CD1c-positive myeloid dendritic cell (primary cell): ENCODE data around the gene CDK19.

Experiments used
- DNase-seq: peaks from one replicate; pipeline ENCODE4 v3.0.0-alpha.2; 2016; ENCODE audit errors: extremely low spot score

The CDK19 gene

GRCh38 chr6:110703010-110703905, 112.0 kb downstream of the CDK19 start:
- DNase-seq, result no peak

GRCh38 chr6:110699780-110700179, 115.5 kb downstream of the CDK19 start:
- no peak for DNase-seq

GRCh38 chr6:110693994-110694393, 121.3 kb downstream of the CDK19 start:
- DNase-seq, result no peak

GRCh38 chr6:110693296-110693695, 122.0 kb downstream of the CDK19 start:
- no peak for DNase-seq

GRCh38 chr6:110690916-110691315, 124.4 kb downstream of the CDK19 start:
- no peak for DNase-seq

GRCh38 chr6:110690106-110690654, 125.1 kb downstream of the CDK19 start:
- no peak for DNase-seq

- DNase-seq, result no peak
Observed at GRCh38 chr6:110689275-110689935, 125.9 kb downstream of the CDK19 start.

- DNase-seq, result no peak
Observed at GRCh38 chr6:110688661-110689268, 126.5 kb downstream of the CDK19 start.

GRCh38 chr6:110687326-110687725, 127.9 kb downstream of the CDK19 start:
- no peak for DNase-seq

GRCh38 chr6:110683241-110683640, 132.0 kb downstream of the CDK19 start:
- DNase-seq, result no peak

GRCh38 chr6:110682460-110682853, 132.8 kb downstream of the CDK19 start:
- DNase-seq, result peak; percentile 86

- no peak for DNase-seq
Observed at GRCh38 chr6:110681543-110682459, 133.5 kb downstream of the CDK19 start.

GRCh38 chr6:110676396-110676795, 138.9 kb downstream of the CDK19 start:
- no peak for DNase-seq

GRCh38 chr6:110674096-110674495, 141.2 kb downstream of the CDK19 start:
- DNase-seq, result no peak

- no peak for DNase-seq
Observed at GRCh38 chr6:110672122-110672521, 143.1 kb downstream of the CDK19 start.

GRCh38 chr6:110671447-110671846, 143.8 kb downstream of the CDK19 start:
- no peak for DNase-seq

GRCh38 chr6:110665600-110665999, 149.7 kb downstream of the CDK19 start:
- DNase-seq, result no peak

- DNase-seq, result peak; percentile 81
Observed at GRCh38 chr6:110664933-110665332, 150.3 kb downstream of the CDK19 start.

- DNase-seq, result no peak
Observed at GRCh38 chr6:110662490-110663211, 152.6 kb downstream of the CDK19 start.

GRCh38 chr6:110661414-110661813, 153.9 kb downstream of the CDK19 start:
- DNase-seq, result no peak
